Effector CD4-positive, alpha-beta T cell (primary cell): ENCODE data around the gene CDH4.
"Not testable (repeated sequence)": the region's sequence is repeated elsewhere in the genome, so short reads cannot be mapped to it uniquely, and the experiment has no call there.

Source experiments
- DNase-seq: peaks from one replicate; pipeline ENCODE4 v3.0.0-alpha.2; 2020

Gene CDH4

GRCh38 chr20:61424011-61424627, 172.1 kb downstream of the CDH4 start:
- DNase-seq: no peak

GRCh38 chr20:61424628-61425420, 172.8 kb downstream of the CDH4 start:
- no peak for DNase-seq

DNA sequence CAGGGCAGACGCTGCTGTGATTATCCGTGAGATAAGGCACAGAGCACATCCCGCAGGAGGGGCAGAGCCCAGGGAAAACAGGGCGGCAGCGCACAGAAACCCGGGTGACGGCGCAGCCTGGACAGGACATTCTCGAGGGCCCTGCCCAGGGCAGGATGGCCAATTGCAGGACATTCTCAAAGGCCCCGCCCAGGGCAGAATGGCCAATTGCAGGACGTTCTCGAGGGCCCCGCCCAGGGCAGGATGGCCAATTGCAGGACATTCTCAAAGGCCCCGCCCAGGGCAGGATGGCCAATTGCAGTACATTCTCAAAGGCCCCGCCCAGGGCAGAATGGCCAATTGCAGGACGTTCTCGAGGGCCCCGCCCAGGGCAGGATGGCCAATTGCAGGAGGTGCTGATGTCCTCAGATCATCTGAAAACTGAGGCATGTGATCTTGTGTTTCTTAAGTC, 173.5 kb downstream of the CDH4 start:
- DNase-seq: not testable (repeated sequence)

- DNase-seq: no peak
Observed at GRCh38 chr20:61426352-61426751, 174.3 kb downstream of the CDH4 start.

DNA sequence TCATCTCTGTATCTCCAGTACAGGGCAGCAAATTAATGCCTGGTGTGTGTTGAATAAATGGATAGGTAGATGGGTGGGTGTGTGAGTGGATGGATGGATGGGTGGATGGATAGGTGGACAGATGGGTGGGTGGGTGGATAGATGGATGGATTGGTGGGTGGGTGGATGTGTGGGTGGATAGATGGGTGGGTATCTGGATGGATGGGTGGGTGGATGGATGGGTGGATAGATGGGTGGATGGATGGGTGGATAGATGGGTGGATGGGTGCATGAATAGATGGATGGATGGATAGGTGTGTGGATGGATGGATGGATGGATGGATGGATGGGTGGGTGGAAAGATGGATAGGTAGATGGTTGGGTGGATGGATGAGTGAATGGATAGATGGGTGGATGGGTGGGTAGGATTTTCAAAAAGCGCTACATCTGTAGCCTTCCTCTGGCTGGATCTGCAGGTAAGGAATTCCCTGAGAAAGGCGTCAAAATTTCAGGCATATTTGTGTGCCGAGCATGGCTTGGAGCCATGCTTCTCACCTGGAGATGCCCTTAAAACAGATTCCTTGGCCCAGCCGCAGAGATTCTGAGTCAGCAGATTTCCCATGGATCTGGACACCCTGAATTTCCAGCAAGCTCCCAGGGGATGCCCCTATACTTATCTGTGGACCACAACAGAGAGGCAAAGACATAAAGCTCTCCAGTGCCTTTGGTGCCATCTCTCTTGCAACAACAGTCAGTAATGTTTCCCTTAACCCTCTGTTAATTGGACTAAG, 177.6 kb downstream of the CDH4 start:
- DNase-seq: no peak

DNA sequence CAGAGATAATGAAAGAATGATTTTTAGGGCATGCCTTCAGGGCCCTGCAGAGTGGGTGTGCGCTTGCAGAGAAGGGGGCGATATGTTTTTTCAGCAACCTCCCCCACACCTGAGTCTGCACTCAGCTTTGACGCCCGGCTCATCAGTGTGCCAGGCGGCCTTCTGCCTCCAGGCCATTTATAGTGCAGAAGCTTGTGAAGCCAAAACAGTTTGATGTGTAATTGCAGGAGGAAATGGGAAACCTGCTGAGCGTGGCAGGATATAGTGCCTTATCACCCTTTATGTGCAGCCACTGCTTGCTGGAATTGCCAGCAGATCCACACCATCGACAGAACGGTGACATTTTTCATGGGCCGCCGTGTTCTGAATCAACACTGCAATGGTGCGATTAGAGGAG, 178.2 kb downstream of the CDH4 start:
- no peak for DNase-seq

DNA sequence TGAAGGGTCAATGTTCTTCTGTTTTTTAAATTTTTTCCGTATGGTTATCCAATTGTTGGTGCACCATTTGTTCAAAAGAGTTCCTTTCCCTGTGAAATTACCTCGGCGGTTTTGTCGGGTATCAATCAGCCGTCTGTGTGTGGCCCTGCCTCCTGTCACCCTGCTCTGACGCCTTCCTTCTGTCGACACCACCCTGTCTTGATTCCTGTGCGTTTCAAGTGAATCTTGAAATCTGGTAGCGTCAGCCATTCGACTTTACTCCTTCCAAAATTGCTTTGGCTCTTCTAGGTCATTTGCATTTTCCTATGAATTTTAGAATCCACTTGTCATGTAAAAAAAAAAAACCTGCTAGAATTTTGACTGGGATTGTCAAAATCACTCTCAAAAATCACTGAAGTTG, 181.1 kb downstream of the CDH4 start:
- DNase-seq: no peak

DNA sequence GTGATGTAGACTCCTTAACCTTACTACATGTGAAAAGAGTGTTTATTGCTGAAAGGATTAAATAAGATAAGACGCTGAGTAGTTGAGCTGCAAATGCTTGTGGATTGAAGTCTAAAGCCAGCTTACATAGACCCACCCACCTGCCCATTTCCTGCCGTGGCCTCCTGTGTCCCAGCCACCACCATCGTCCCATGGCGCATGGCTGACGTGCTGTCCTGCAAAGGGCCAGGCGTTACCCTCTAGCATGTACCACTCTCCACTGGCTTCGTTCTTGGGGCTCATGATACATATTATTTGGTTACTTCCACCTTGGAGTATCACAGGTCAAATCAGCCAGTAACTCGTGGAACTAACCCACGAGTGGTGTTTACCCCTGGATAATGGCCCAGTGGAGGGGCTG, 181.8 kb downstream of the CDH4 start:
- DNase-seq: no peak

DNA sequence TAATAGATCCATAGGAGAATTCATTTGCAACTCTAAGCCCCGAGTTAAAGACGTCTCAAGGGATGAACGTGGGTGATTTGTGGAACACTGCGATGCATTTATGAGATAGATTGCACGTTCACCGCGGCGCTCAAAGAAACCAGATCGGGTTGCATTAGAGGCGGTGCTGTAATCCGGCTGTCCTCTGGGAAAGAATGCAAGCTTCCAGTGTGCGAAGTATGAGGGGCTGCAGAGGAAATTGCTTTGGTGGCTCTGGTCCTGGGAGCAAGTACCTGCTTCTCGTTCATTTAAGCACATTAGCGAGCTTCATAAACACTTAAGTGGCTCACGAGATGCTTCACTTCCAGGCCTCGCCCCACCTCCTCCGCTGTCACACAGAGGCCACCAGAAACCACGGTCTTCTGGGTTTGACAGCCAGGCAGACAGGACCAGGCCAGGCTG, 182.3 kb downstream of the CDH4 start:
- DNase-seq: no peak

DNA sequence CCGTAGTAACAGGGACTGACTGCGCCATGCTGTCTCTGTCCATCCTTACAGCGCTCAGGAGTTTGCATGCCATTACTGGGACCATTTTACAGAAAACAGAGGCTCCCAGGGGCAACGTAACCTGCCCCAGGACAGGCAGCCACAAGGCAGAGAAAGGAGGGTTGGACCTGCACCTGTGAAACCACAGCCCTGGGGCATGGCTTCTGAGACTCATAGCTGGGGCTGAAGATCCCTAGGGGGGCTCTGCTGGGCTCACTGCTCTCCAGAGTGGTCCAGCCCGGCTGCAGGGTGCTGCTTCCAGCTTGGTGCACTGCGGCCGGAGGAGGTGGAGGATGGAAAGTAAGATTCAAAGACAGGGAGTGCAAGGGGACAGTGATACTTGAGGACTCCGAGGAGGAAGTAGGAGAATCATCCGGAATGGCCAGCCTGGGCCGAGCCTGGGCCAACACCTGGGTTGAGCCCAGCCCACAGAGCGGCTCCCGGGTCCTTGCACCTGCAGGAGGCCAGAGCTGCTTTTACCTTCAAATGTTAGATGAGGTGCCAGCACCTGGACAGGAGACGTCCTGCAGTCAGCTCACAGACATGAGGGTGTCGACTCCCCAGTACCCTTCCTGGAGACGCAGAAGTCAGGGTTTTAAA, 183.2 kb downstream of the CDH4 start:
- DNase-seq: no peak

- no peak for DNase-seq
Observed at GRCh38 chr20:61435823-61436220, 183.8 kb downstream of the CDH4 start.

- DNase-seq: no peak
Observed at GRCh38 chr20:61436283-61436666, 184.2 kb downstream of the CDH4 start.

DNA sequence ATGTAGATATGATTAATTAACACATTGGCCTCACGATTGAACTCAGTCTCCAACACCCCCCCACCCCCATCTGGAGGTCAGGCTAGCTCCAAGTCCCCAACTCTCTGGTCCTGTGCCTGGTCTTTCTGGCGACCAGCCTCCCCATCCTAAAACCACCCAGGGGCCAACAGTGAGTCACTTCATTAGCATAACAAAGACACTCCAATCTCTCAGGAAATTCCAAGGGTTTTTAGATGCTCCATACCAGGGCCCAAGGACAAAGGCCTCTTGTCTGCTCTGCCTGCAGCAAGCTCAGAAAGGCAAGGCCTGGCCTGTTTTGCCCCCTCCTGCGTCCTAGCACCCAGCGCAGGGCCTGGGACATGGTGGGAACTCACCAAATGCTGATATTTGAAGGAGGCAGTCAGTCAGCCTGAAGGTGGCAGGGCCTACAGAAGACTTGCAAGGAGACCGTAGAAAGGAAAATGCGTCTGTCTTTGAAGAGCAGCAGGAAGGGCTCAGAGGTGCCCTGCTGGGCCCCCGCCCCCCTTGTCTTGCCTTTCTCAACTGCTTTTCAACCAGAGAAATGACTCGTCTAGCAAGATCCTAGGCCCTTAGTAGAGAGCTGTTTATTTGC, 184.7 kb downstream of the CDH4 start:
- no peak for DNase-seq

DNA sequence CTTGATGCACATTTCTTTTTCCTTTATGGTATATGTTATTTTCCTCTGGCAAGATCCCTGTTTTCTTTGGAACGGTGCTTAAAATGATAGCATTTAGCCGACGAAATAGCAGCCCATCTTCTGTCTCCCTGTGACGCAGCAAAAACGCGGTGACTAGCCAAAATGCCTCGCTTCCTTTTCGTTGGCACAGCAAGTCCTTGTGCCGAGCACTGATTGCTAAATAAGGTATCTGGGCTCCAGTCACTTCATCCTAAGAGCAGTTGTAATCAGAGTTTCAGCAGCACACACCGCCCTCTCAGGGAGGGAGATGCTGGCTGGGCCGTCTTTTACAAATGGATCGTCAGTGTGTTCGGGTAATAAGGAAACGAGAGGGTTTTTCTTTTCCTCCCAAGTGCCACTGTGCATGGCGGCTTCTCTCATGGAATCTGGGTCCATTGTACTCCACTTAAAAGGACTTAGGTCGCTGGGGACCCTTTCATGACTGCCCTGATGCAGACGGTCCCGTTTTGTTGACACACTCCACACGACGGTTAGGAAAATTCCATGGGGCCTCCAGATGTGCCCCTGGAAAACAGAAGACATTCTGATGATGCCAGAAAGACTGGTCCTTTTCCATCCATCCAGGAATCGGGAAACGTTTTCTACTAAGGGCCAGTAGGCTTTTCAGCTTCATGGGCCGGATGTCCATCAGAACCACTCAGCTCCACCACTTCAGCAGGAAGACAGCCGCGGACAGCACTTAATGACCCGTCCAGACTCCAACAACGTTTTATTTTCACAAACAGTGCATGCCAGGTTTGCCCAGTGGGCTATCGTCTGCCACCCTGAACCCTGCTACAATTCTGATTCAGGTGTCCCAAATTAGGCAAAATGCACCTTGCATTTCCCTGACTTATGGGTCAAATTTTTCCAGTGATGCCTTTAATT, 185.5 kb downstream of the CDH4 start:
- DNase-seq: no peak

DNA sequence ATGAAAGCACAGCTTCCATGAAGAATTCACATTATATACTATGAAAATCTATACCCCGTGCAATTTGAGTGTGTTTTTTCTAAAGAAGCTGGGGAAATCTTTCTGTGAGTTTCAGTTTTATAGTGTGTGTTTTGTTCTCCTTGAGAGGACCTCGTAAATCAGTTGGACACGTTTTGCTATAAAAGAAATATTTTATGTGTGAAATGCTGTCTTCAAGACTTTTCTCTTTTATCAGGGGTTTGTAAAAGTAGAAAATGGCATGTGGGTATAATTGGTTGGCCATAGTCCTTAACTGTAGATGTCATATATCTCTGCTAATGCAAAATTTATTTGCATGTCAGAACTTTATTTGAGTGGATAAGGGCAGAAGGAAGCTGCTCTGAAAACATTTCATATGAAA, 186.2 kb downstream of the CDH4 start:
- DNase-seq: no peak

GRCh38 chr20:61439251-61439650, 187.2 kb downstream of the CDH4 start:
- DNase-seq: no peak

- no peak for DNase-seq
Observed at GRCh38 chr20:61440548-61441055, 188.5 kb downstream of the CDH4 start.

DNA sequence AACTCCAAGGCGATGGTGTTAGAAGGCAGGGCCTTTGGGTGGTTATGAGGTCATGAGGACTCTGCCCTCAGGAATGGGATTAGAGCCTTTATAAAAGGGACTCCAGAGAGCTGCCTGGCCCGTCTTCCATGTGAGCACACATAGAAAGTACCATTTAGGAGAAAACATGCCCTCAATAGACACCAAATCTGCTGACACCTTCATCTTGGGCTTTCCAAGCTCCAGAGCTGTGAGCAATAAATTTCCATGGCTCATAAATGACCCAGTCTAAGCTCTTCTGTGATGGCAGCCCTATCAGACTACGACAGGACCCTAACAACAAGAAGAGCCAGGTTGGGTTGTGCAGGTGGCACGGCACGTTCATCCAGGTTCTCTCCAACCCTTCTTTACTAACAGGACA, 189.5 kb downstream of the CDH4 start:
- DNase-seq: no peak

- DNase-seq: no peak
Observed at GRCh38 chr20:61442075-61442670, 190.1 kb downstream of the CDH4 start.

DNA sequence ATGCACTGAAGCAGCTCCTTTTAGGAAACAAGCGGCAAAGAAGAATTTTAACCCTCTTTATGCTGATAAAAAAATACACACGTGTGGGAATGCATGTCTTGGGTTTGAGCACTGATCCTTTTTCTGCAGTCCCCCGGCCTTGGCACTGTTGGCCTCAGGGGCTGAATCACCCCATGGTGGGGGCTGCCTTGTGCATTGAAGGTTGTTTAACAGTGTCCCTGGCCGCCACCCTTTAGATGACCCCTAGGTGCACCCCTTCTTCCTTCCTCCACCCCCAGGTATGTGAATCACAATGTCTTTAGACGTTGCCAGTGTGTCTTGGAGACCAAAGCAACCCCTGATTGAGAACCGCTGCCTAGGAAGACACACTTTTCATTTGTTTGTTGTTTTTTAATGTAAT, 190.7 kb downstream of the CDH4 start:
- DNase-seq: no peak
